MM.1S (cell line): ENCODE measurements around the gene LEMD2.

Source experiments
- DNase-seq: peaks from one replicate; pipeline ENCODE4 v3.0.0-alpha.2; 2015
- H2AFZ ChIP-seq: fragments of 300-600 bp; sonication (generic); 2 replicates; pipeline ENCODE4 v1.6.0; 2016; ENCODE audit warnings: antibody characterized with exemption, low read length
- H3F3A ChIP-seq: fragments of 300-600 bp; sonication (generic); 2 replicates; pipeline ENCODE4 v1.6.1; 2016; ENCODE audit warnings: mild to moderate bottlenecking, antibody characterized with exemption, low read length, moderate library complexity, mixed read lengths; ENCODE audit not compliant: insufficient read depth
- H3K27ac ChIP-seq: fragments of 300-600 bp; sonication (generic); 2 replicates; pipeline ENCODE4 v1.5.1; 2016; ENCODE audit warnings: mild to moderate bottlenecking, low read length
- H3K27me3 ChIP-seq: fragments of 300-600 bp; sonication (generic); replicated peaks from 2 replicates; pipeline ENCODE4 v1.6.0; 2016; ENCODE audit warnings: low read length; ENCODE audit not compliant: insufficient read depth
- H3K36me3 ChIP-seq: fragments of 300-600 bp; sonication (generic); replicated peaks from 2 replicates; pipeline ENCODE4 v1.6.1; 2016; ENCODE audit warnings: mild to moderate bottlenecking, low read length, mixed read lengths; ENCODE audit not compliant: insufficient read depth
- H3K4me1 ChIP-seq: fragments of 300-600 bp; sonication (generic); 2 replicates; pipeline ENCODE4 v1.6.1; 2016; ENCODE audit warnings: low read length, mixed read lengths
- H3K4me2 ChIP-seq: fragments of 300-600 bp; sonication (generic); 2 replicates; pipeline ENCODE4 v1.6.0; 2016; ENCODE audit warnings: low read depth, low read length
- H3K4me3 ChIP-seq: fragments of 300-600 bp; sonication (generic); 2 replicates; pipeline ENCODE4 v1.5.1; 2016; ENCODE audit warnings: low read length, mixed read lengths
- H3K79me2 ChIP-seq: fragments of 300-600 bp; sonication (generic); 2 replicates; pipeline ENCODE4 v1.6.1; 2016; ENCODE audit warnings: mixed run types, low read length, mixed read lengths
- H3K9ac ChIP-seq: fragments of 300-600 bp; sonication (generic); 2 replicates; pipeline ENCODE4 v1.6.1; 2016; ENCODE audit warnings: low read length, mixed read lengths
- H3K9me2 ChIP-seq: fragments of 300-600 bp; sonication (generic); replicated peaks from 2 replicates; pipeline ENCODE4 v1.6.1; 2016; ENCODE audit warnings: mild to moderate bottlenecking, low read length, mixed read lengths; ENCODE audit not compliant: insufficient read depth
- H3K9me3 ChIP-seq: fragments of 300-600 bp; sonication (generic); replicated peaks from 2 replicates; pipeline ENCODE4 v1.6.1; 2016; ENCODE audit warnings: mild to moderate bottlenecking, low read length, mixed read lengths; ENCODE audit not compliant: insufficient read depth
- H4K20me1 ChIP-seq: fragments of 300-600 bp; sonication (generic); 2 replicates; pipeline ENCODE4 v1.6.1; 2016; ENCODE audit warnings: mild to moderate bottlenecking, low read length, moderate library complexity, mixed read lengths; ENCODE audit not compliant: insufficient read depth
- CTCF ChIP-seq: fragments of 300-600 bp; sonication (generic); IDR thresholded peaks from 2 replicates; pipeline ENCODE4 v1.5.1; 2016; ENCODE audit warnings: antibody characterized with exemption, low read length, mixed read lengths
- EZH2 ChIP-seq: fragments of 300-600 bp; sonication (generic); optimal IDR thresholded peaks from 2 replicates; pipeline ENCODE3; 2017; ENCODE audit warnings: low read depth, mild to moderate bottlenecking, antibody characterized with exemption, low read length, mixed read lengths
- EZH2phosphoT487 ChIP-seq: fragments of 300-600 bp; sonication (generic); IDR thresholded peaks from 2 replicates; pipeline ENCODE4 v1.6.1; 2018; ENCODE audit warnings: antibody characterized with exemption, low read length

The LEMD2 gene

DNA sequence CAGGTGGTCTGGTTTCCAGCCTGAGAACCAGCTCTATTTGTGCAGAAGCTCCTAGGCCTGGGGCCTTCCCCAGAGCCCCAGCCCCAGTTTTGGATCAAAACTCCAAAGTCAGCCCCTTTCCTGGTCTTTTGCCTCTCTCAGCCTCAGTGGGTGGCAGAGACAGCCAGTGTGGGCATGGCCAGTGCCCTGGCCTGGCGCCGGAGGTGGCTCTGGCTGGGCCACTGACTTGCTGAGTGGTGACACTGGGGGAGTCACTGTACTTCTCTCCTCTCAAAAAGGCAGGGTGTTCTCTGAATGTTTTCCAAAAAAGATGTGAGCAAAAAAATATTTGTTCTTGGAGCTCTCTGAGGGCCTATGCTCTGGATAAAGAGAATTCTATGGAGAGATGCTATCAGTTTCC lies 34.9 kb upstream of the LEMD2 start:
- H3K9me3 ChIP-seq = no peaks in the 10 kb centered on the region
- TF ChIP-seq EZH2phosphoT487 (no peak), CTCF (no peak), EZH2 (no peak)
- H3K27me3 ChIP-seq = peaks cover 91% of the 10 kb centered on the region
- H3K4me1 ChIP-seq = no peaks in the 10 kb centered on the region
- no peaks in the 10 kb centered on the region for H4K20me1 ChIP-seq
- no peak overlapping the region for H3K9ac ChIP-seq
- no peaks in the 10 kb centered on the region for H3K36me3 ChIP-seq
- H3K4me3 ChIP-seq = no peak overlapping the region
- H3K27ac ChIP-seq = no peak overlapping the region
- DNase-seq = no peak
- H3K4me2 ChIP-seq = no peak overlapping the region
- H2AFZ ChIP-seq = no peak overlapping the region
- no peaks in the 10 kb centered on the region for H3F3A ChIP-seq
- H3K79me2 ChIP-seq = no peaks in the 10 kb centered on the region
- no peaks in the 10 kb centered on the region for H3K9me2 ChIP-seq

GRCh38 chr6:33822575-33823395 lies 33.9 kb upstream of the LEMD2 start:
- H3K4me2 ChIP-seq = no peak overlapping the region
- no peak overlapping the region for H3K4me3 ChIP-seq
- no peaks in the 10 kb centered on the region for H3K9me3 ChIP-seq
- TF ChIP-seq EZH2 (no peak), CTCF (peak; percentile 33)
- H3K27me3 ChIP-seq = peaks cover 91% of the 10 kb centered on the region
- H3K9me2 ChIP-seq = no peaks in the 10 kb centered on the region
- no peak overlapping the region for H3K9ac ChIP-seq
- H4K20me1 ChIP-seq = no peaks in the 10 kb centered on the region
- DNase-seq = no peak
- H3K79me2 ChIP-seq = no peaks in the 10 kb centered on the region
- no peak overlapping the region for H3K27ac ChIP-seq
- H3K36me3 ChIP-seq = no peaks in the 10 kb centered on the region
- no peaks in the 10 kb centered on the region for H3F3A ChIP-seq
- no peak overlapping the region for H2AFZ ChIP-seq
- no peaks in the 10 kb centered on the region for H3K4me1 ChIP-seq

DNA sequence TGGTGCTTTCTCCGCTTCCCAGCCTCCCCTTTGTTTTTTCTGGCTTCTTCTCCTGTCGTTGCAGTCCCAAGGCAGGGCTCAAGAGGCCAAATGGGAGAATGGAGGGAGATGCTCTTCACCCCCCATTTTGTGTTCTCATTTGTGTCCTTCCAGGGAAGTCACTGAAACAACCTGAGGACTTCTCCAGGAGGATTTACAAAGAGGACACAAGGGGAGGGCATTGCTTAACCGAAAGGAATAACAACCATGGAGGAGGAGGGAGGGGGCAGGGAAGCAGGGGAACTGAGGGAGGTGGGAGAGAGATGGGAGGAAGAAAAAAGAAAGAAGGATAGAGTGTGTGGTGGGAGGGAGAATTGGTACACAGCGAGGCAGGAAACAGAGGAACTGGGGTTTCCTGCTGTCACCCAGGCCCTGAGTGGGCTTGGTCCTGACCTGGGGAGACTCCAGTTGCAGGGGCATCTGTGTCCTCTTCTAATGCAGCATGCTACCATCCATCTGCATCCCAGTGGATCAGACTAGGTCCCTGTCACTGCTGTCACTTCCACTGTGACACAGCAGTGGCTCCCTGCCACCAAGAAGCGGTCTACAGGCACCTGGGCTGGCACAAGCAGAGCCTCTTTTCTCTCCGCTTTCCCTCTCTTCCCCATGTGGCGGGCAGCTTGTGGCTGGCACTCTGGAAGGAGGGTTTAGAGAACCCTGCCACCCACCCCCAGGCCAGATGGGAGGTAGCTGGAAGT lies 32.0 kb upstream of the LEMD2 start:
- H3K4me2 ChIP-seq = no peak overlapping the region
- TF ChIP-seq CTCF (no peak), EZH2phosphoT487 (no peak), EZH2 (no peak)
- no peak overlapping the region for H3K27ac ChIP-seq
- no peaks in the 10 kb centered on the region for H3K9me2 ChIP-seq
- H2AFZ ChIP-seq = no peak overlapping the region
- no peaks in the 10 kb centered on the region for H3K79me2 ChIP-seq
- no peaks in the 10 kb centered on the region for H3K36me3 ChIP-seq
- no peak overlapping the region for H3K4me3 ChIP-seq
- no peaks in the 10 kb centered on the region for H3F3A ChIP-seq
- no peaks in the 10 kb centered on the region for H3K4me1 ChIP-seq
- no peaks in the 10 kb centered on the region for H3K9me3 ChIP-seq
- H3K27me3 ChIP-seq = peaks cover 91% of the 10 kb centered on the region
- DNase-seq = no peak
- no peaks in the 10 kb centered on the region for H4K20me1 ChIP-seq
- H3K9ac ChIP-seq = no peak overlapping the region
